T-helper 2 cell treated with Interferon-gamma antibody and Interleukin-4, amounts not matched to agents 100 ng/mL and 5 ng/mL, for 36 hours (primary cell): ENCODE measurements around the gene ADTRP. TPM values are rescaled to one million over a fixed set of nuclear protein-coding genes. Genes with fewer than 3 reads are reported as not detected.

ENCODE experiments used
- intact Hi-C: fragments of 100-400 bp; cut with micrococcal nuclease; formaldehyde crosslinking; loops from one replicate; pipeline ENCODE4 v1.15.1; 2023
- total RNA-seq: library from RNA; stranded (reverse); gene quantifications from 2 replicates; pipeline ENCODE4 v1.2.3, GENCODE V29; 2022

ADTRP gene
- total RNA-seq, 1 donor from 2014 or later: 0.39 TPM

- intact Hi-C loops: no loop called here
These were observed 112.8 kb downstream of the ADTRP start for GRCh38 chr6:11665604-11666326.

Other genes with a start within 250 kb of the ADTRP start
- gene TMEM170B, start 241.1 kb downstream of the ADTRP start, total RNA-seq: 0.23 and 0.34 TPM in 2 replicates
- gene HIVEP1, start 233.5 kb upstream of the ADTRP start, total RNA-seq: 18.1 and 20.7 TPM in 2 replicates